ENCODE measurements around the gene TAPT1. TPM values are rescaled to one million over a fixed set of nuclear protein-coding genes. Genes with fewer than 3 reads are reported as not detected.
A peak's percentile ranks its signal among the peaks of the same experiment; 100 is the strongest.

Gene TAPT1
- total and polyA plus RNA-seq, 5 donors from 2014 or later: 26.0 to 86.8 (median 33.5) TPM

GRCh38 chr4:16116019-16116418 lies 110.3 kb downstream of the TAPT1 start:
- H3K4me1 ChIP-seq (ENCODE audit: control insufficient read depth, insufficient read depth, low read length, poor library complexity, severe bottlenecking): no peaks in the 10 kb centered on the region
- no peaks in the 10 kb centered on the region for H3K36me3 Mint-ChIP-seq
- H3K9me3 Mint-ChIP-seq: peaks cover 0 to 2% (median 0%) of the 10 kb centered on the region in 7 donors
- no peak overlapping the region for H3K4me3 ChIP-seq (ENCODE audit: low read depth, low read length)
- H3K27ac Mint-ChIP-seq: peak overlapping the region in 1 of 3 donors; percentile 9
- H3K36me3 ChIP-seq (ENCODE audit: control insufficient read depth, insufficient read depth, low read length): no peaks in the 10 kb centered on the region
- no peaks in the 10 kb centered on the region for H3K27me3 ChIP-seq (ENCODE audit: control insufficient read depth, insufficient read depth, low read length)
- H3K4me3 Mint-ChIP-seq: no peak overlapping the region
- no peaks in the 10 kb centered on the region for H3K9me3 ChIP-seq (ENCODE audit: control insufficient read depth in 2 of 2, low read length in 2 of 2)
- H3K27ac ChIP-seq (ENCODE audit: insufficient read depth, low read length, poor library complexity, severe bottlenecking): no peak overlapping the region
- ATAC-seq (ENCODE audit: low read depth in 2 of 2) (no peak), DNase-seq (no peak)
- H3K4me1 Mint-ChIP-seq: peaks cover 0 to 7% (median 3%) of the 10 kb centered on the region in 4 donors
- peaks cover 4% of the 10 kb centered on the region for H3K27me3 Mint-ChIP-seq

GRCh38 chr4:16114546-16114945 lies 111.7 kb downstream of the TAPT1 start:
- no peaks in the 10 kb centered on the region for H3K27me3 ChIP-seq (ENCODE audit: control insufficient read depth, insufficient read depth, low read length)
- Mint-ChIP-seq H3K4me1 (peaks cover 0 to 4% (median 0%) of the 10 kb centered on the region in 4 donors), H3K9me3 (peaks cover 0 to 2% (median 0%) of the 10 kb centered on the region in 7 donors), H3K27me3 (peaks cover 5% of the 10 kb centered on the region), H3K4me3 (no peak overlapping the region), H3K27ac (no peak overlapping the region), H3K36me3 (no peaks in the 10 kb centered on the region)
- H3K4me3 ChIP-seq (ENCODE audit: low read depth, low read length): no peak overlapping the region
- no peak for ATAC-seq (ENCODE audit: low read depth in 2 of 2)
- no peaks in the 10 kb centered on the region for H3K4me1 ChIP-seq (ENCODE audit: control insufficient read depth, insufficient read depth, low read length, poor library complexity, severe bottlenecking)
- no peak overlapping the region for H3K27ac ChIP-seq (ENCODE audit: insufficient read depth, low read length, poor library complexity, severe bottlenecking)
- DNase-seq: no peak
- H3K9me3 ChIP-seq (ENCODE audit: control insufficient read depth in 2 of 2, low read length in 2 of 2): no peaks in the 10 kb centered on the region
- H3K36me3 ChIP-seq (ENCODE audit: control insufficient read depth, insufficient read depth, low read length): no peaks in the 10 kb centered on the region

GRCh38 chr4:16113741-16114140 lies 112.5 kb downstream of the TAPT1 start:
- Histone ChIP-seq H3K27me3 (ENCODE audit: control insufficient read depth, insufficient read depth, low read length) (no peaks in the 10 kb centered on the region), H3K9me3 (ENCODE audit: control insufficient read depth in 2 of 2, low read length in 2 of 2) (no peaks in the 10 kb centered on the region), H3K4me3 (ENCODE audit: low read depth, low read length) (no peak overlapping the region), H3K27ac (ENCODE audit: insufficient read depth, low read length, poor library complexity, severe bottlenecking) (no peak overlapping the region), H3K4me1 (ENCODE audit: control insufficient read depth, insufficient read depth, low read length, poor library complexity, severe bottlenecking) (no peaks in the 10 kb centered on the region), H3K36me3 (ENCODE audit: control insufficient read depth, insufficient read depth, low read length) (no peaks in the 10 kb centered on the region)
- Mint-ChIP-seq H3K9me3 (peaks cover 0 to 2% (median 0%) of the 10 kb centered on the region in 7 donors), H3K4me1 (no peaks in the 10 kb centered on the region), H3K4me3 (no peak overlapping the region), H3K27ac (no peak overlapping the region), H3K36me3 (no peaks in the 10 kb centered on the region), H3K27me3 (peaks cover 9% of the 10 kb centered on the region)
- ATAC-seq (ENCODE audit: low read depth in 2 of 2) (no peak), DNase-seq (no peak)

GRCh38 chr4:16111533-16111932 lies 114.7 kb downstream of the TAPT1 start:
- no peak for ATAC-seq (ENCODE audit: low read depth in 2 of 2)
- H3K4me3 ChIP-seq (ENCODE audit: low read depth, low read length): no peak overlapping the region
- H3K4me1 Mint-ChIP-seq: no peaks in the 10 kb centered on the region
- no peak for DNase-seq
- no peaks in the 10 kb centered on the region for H3K36me3 ChIP-seq (ENCODE audit: control insufficient read depth, insufficient read depth, low read length)
- H3K9me3 Mint-ChIP-seq: peaks cover 0 to 2% (median 0%) of the 10 kb centered on the region in 7 donors
- H3K4me1 ChIP-seq (ENCODE audit: control insufficient read depth, insufficient read depth, low read length, poor library complexity, severe bottlenecking): no peaks in the 10 kb centered on the region
- H3K36me3 Mint-ChIP-seq: no peaks in the 10 kb centered on the region
- H3K9me3 ChIP-seq (ENCODE audit: control insufficient read depth in 2 of 2, low read length in 2 of 2): no peaks in the 10 kb centered on the region
- H3K4me3 Mint-ChIP-seq: no peak overlapping the region
- H3K27me3 Mint-ChIP-seq: peaks cover 9% of the 10 kb centered on the region
- H3K27ac Mint-ChIP-seq: no peak overlapping the region
- H3K27me3 ChIP-seq (ENCODE audit: control insufficient read depth, insufficient read depth, low read length): peaks cover 2% of the 10 kb centered on the region
- no peak overlapping the region for H3K27ac ChIP-seq (ENCODE audit: insufficient read depth, low read length, poor library complexity, severe bottlenecking)

GRCh38 chr4:16110661-16111290 lies 115.5 kb downstream of the TAPT1 start:
- Mint-ChIP-seq H3K27ac (no peak overlapping the region), H3K9me3 (peaks cover 0 to 2% (median 0%) of the 10 kb centered on the region in 7 donors), H3K27me3 (peaks cover 9% of the 10 kb centered on the region), H3K36me3 (no peaks in the 10 kb centered on the region), H3K4me3 (no peak overlapping the region), H3K4me1 (no peaks in the 10 kb centered on the region)
- H3K4me1 ChIP-seq (ENCODE audit: control insufficient read depth, insufficient read depth, low read length, poor library complexity, severe bottlenecking): no peaks in the 10 kb centered on the region
- DNase-seq (no peak), ATAC-seq (ENCODE audit: low read depth in 2 of 2) (no peak)
- no peaks in the 10 kb centered on the region for H3K36me3 ChIP-seq (ENCODE audit: control insufficient read depth, insufficient read depth, low read length)
- H3K27ac ChIP-seq (ENCODE audit: insufficient read depth, low read length, poor library complexity, severe bottlenecking): no peak overlapping the region
- no peaks in the 10 kb centered on the region for H3K9me3 ChIP-seq (ENCODE audit: control insufficient read depth in 2 of 2, low read length in 2 of 2)
- peaks cover 2% of the 10 kb centered on the region for H3K27me3 ChIP-seq (ENCODE audit: control insufficient read depth, insufficient read depth, low read length)
- H3K4me3 ChIP-seq (ENCODE audit: low read depth, low read length): no peak overlapping the region

Other genes starting within 250 kb of the TAPT1 start
- 2.9 TPM for gene PROM1, start 142.4 kb downstream of the TAPT1 start, total RNA-seq
- not detected for gene PROM1, start 142.4 kb downstream of the TAPT1 start, polyA plus RNA-seq

Data from CD4-positive, CD25-positive, alpha-beta regulatory T cell (primary cell).